DMS 273 (cell line): ENCODE data around the gene GPHB5.
"Not testable (repeated sequence)": the region's sequence is repeated elsewhere in the genome, so short reads cannot be mapped to it uniquely, and the experiment has no call there.

Experiments used
- DNase-seq: peaks from one replicate; lab custom pipeline; 2025; ENCODE audit not compliant: unreplicated experiment; lab: John Stamatoyannopoulos, UW

Gene GPHB5

GRCh38 chr14:63296060-63296563 is 22.6 kb downstream of the GPHB5 start:
- DNase-seq = no peak

GRCh38 chr14:63295231-63295685 is 23.5 kb downstream of the GPHB5 start:
- no peak for DNase-seq

GRCh38 chr14:63292805-63293204 is 25.9 kb downstream of the GPHB5 start:
- no peak for DNase-seq

- no peak for DNase-seq
Observed at GRCh38 chr14:63290741-63291430, 27.8 kb downstream of the GPHB5 start.

GRCh38 chr14:63288853-63289252 is 29.9 kb downstream of the GPHB5 start:
- DNase-seq = no peak

- DNase-seq = no peak
Observed at GRCh38 chr14:63287666-63288483, 30.9 kb downstream of the GPHB5 start.

GRCh38 chr14:63286071-63286470 is 32.7 kb downstream of the GPHB5 start:
- no peak for DNase-seq

- no peak for DNase-seq
Observed at GRCh38 chr14:63283884-63284248, 34.9 kb downstream of the GPHB5 start.

GRCh38 chr14:63282997-63283883 is 35.5 kb downstream of the GPHB5 start:
- DNase-seq = no peak

- DNase-seq = not testable (repeated sequence)
Observed at GRCh38 chr14:63279933-63280332, 38.8 kb downstream of the GPHB5 start.

GRCh38 chr14:63277591-63278183 is 41.0 kb downstream of the GPHB5 start:
- DNase-seq = peak; percentile 25

- DNase-seq = peak; percentile 60
Observed at GRCh38 chr14:63276492-63277342, 42.0 kb downstream of the GPHB5 start.

GRCh38 chr14:63276016-63276415 is 42.7 kb downstream of the GPHB5 start:
- no peak for DNase-seq

- DNase-seq = no peak
Observed at GRCh38 chr14:63275611-63276010, 43.1 kb downstream of the GPHB5 start.

- DNase-seq = peak; percentile 24
Observed at GRCh38 chr14:63273717-63274655, 44.7 kb downstream of the GPHB5 start.

- DNase-seq = no peak
Observed at GRCh38 chr14:63273129-63273528, 45.6 kb downstream of the GPHB5 start.

GRCh38 chr14:63269561-63270225 is 49.0 kb downstream of the GPHB5 start:
- DNase-seq = no peak

- no peak for DNase-seq
Observed at GRCh38 chr14:63268771-63269170, 50.0 kb downstream of the GPHB5 start.
